NCI-H1436 treated with DMSO at 0.1 percent for 48 hours (cell line): ENCODE results near the gene GTF3C5.
A peak's percentile ranks its signal among the peaks of the same experiment; 100 is the strongest.
"Not testable (repeated sequence)": the region's sequence is repeated elsewhere in the genome, so short reads cannot be mapped to it uniquely, and the experiment has no call there.

Source experiments
- DNase-seq: peaks from one replicate; lab custom pipeline; 2025; lab: John Stamatoyannopoulos, UW

The GTF3C5 gene

GRCh38 chr9:133071484-133072150 is 40.8 kb downstream of the GTF3C5 start:
- DNase-seq: no peak

GRCh38 chr9:133072210-133072609 is 41.4 kb downstream of the GTF3C5 start:
- DNase-seq: not testable (repeated sequence)

- no peak for DNase-seq
Observed at GRCh38 chr9:133073086-133074014, 42.6 kb downstream of the GTF3C5 start.

GRCh38 chr9:133074111-133074651 is 43.4 kb downstream of the GTF3C5 start:
- DNase-seq: no peak

GRCh38 chr9:133075925-133076630 is 45.3 kb downstream of the GTF3C5 start:
- DNase-seq: no peak

- DNase-seq: no peak
Observed at GRCh38 chr9:133076691-133077090, 45.9 kb downstream of the GTF3C5 start.

GRCh38 chr9:133078486-133078885 is 47.7 kb downstream of the GTF3C5 start:
- DNase-seq: no peak

- no peak for DNase-seq
Observed at GRCh38 chr9:133080161-133080560, 49.4 kb downstream of the GTF3C5 start.

GRCh38 chr9:133080786-133081779 is 50.3 kb downstream of the GTF3C5 start:
- not testable (repeated sequence) for DNase-seq

GRCh38 chr9:133081957-133082644 is 51.3 kb downstream of the GTF3C5 start:
- DNase-seq: not testable (repeated sequence)

GRCh38 chr9:133083688-133084087 is 52.9 kb downstream of the GTF3C5 start:
- not testable (repeated sequence) for DNase-seq

- DNase-seq: not testable (repeated sequence)
Observed at GRCh38 chr9:133086212-133086860, 55.5 kb downstream of the GTF3C5 start.

GRCh38 chr9:133086894-133087293 is 56.1 kb downstream of the GTF3C5 start:
- no peak for DNase-seq

GRCh38 chr9:133087429-133088145 is 56.8 kb downstream of the GTF3C5 start:
- no peak for DNase-seq

- DNase-seq: no peak
Observed at GRCh38 chr9:133088146-133088750, 57.5 kb downstream of the GTF3C5 start.

- no peak for DNase-seq
Observed at GRCh38 chr9:133088756-133089155, 58.0 kb downstream of the GTF3C5 start.

- DNase-seq: peak; percentile 30
Observed at GRCh38 chr9:133089271-133089671, 58.5 kb downstream of the GTF3C5 start.

- no peak for DNase-seq
Observed at GRCh38 chr9:133090187-133090586, 59.4 kb downstream of the GTF3C5 start.
